Naive B cell (primary cell): ENCODE measurements around the gene SERPINA1. TPM values are rescaled to one million over a fixed set of nuclear protein-coding genes. Genes with fewer than 3 reads are reported as not detected.

Experiments used
- ATAC-seq, 2 donors: fragments of 150-1000 bp; cut with Tn5 transposase; 2 replicates each; pipeline ENCODE4 v1.10.0; 2021; ENCODE audit warnings: low read depth in 2 of 2, mild to moderate bottlenecking in 2 of 2, moderate library complexity in 2 of 2
- DNase-seq: peaks from one replicate; pipeline ENCODE4 v3.0.0; 2022
- H3K27ac Mint-ChIP-seq, 6 donors: one replicate each; pipeline ENCODE4 v1.8.0; 2020 to 2022; ENCODE audit warnings: mild to moderate bottlenecking in 6 of 6, mixed read lengths in 6 of 6, moderate library complexity in 5 of 6, inconsistent platforms in 2 of 6
- H3K27me3 Mint-ChIP-seq, 3 donors: one replicate each; pipeline ENCODE4 v1.8.0; 2021 to 2022; ENCODE audit warnings: mixed read lengths in 3 of 3, mild to moderate bottlenecking in 1 of 3
- H3K36me3 Mint-ChIP-seq, 2 donors: one replicate each; pipeline ENCODE4 v1.8.0; 2020 to 2022; ENCODE audit warnings: mixed read lengths in 2 of 2, inconsistent platforms in 1 of 2, mild to moderate bottlenecking in 1 of 2
- H3K4me1 Mint-ChIP-seq, 3 donors: one replicate each; pipeline ENCODE4 v1.8.0; 2020 to 2022; ENCODE audit warnings: mixed read lengths in 3 of 3, inconsistent platforms in 1 of 3, mild to moderate bottlenecking in 1 of 3, moderate library complexity in 1 of 3
- H3K4me3 Mint-ChIP-seq, 8 donors: one replicate each; pipeline ENCODE4 v1.8.0; 2020 to 2022; ENCODE audit warnings: mild to moderate bottlenecking in 8 of 8, mixed read lengths in 8 of 8, moderate library complexity in 8 of 8, inconsistent platforms in 2 of 8
- H3K9me3 Mint-ChIP-seq, 7 donors: one replicate each; pipeline ENCODE4 v1.8.0; 2020 to 2022; ENCODE audit warnings: mixed read lengths in 7 of 7, mild to moderate bottlenecking in 5 of 7, inconsistent platforms in 2 of 7, moderate library complexity in 1 of 7
- polyA plus RNA-seq, 6 donors: library from polyadenylated mRNA; unstranded; fragments of 300-500 nt; fragmentation: Illumina TruSeq; gene quantifications; one replicate each; pipeline ENCODE4 v1.2.3, GENCODE V29; 2021; ENCODE audit warnings: low read depth in 6 of 6

SERPINA1 gene
- polyA plus RNA-seq, 6 donors from 2014 or later, result 0.20 to 9.5 (median 2.1) TPM

GRCh38 chr14:94407906-94408305 lies 19.5 kb upstream of the SERPINA1 start:
- no peak for ATAC-seq
- Mint-ChIP-seq H3K36me3 (peaks cover 0 to 13% of the 10 kb centered on the region in 2 donors), H3K4me1 (no peaks in the 10 kb centered on the region), H3K9me3 (peaks cover 6 to 47% (median 16%) of the 10 kb centered on the region in 7 donors), H3K4me3 (no peak overlapping the region), H3K27me3 (peaks cover 0 to 8% (median 6%) of the 10 kb centered on the region in 3 donors), H3K27ac (no peak overlapping the region)
- DNase-seq, result no peak

DNA sequence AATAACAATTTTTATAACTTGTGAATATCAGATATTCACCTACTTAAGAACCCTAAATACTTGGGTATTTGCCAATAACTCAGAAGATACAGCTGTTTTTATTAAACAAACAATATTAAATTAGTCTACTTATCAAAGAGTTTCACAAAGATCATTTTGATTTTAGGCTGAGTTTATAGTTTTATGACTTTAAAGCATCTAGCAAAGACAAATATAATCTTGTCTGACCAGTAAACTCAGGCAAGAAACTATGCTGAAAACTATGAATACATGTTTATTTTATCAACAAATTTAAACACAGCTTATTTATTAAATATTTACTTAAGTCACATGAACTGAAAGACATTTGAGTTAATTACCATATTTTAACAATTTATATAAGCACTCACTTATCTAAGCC lies 18.5 kb upstream of the SERPINA1 start:
- Mint-ChIP-seq H3K36me3 (peaks cover 0 to 13% of the 10 kb centered on the region in 2 donors), H3K9me3 (peaks cover 5 to 38% (median 15%) of the 10 kb centered on the region in 7 donors), H3K4me1 (no peaks in the 10 kb centered on the region), H3K27ac (no peak overlapping the region), H3K27me3 (peaks cover 0 to 6% (median 4%) of the 10 kb centered on the region in 3 donors), H3K4me3 (no peak overlapping the region)
- DNase-seq (no peak), ATAC-seq (no peak)

GRCh38 chr14:94405486-94405885 lies 17.1 kb upstream of the SERPINA1 start:
- DNase-seq, result no peak
- peaks cover 2 to 25% (median 9%) of the 10 kb centered on the region in 7 donors for H3K9me3 Mint-ChIP-seq
- H3K27ac Mint-ChIP-seq, result no peak overlapping the region
- no peaks in the 10 kb centered on the region for H3K4me1 Mint-ChIP-seq
- no peak for ATAC-seq
- no peak overlapping the region for H3K4me3 Mint-ChIP-seq
- H3K36me3 Mint-ChIP-seq, result peaks cover 0 to 8% of the 10 kb centered on the region in 2 donors
- H3K27me3 Mint-ChIP-seq, result peaks cover 0 to 8% (median 6%) of the 10 kb centered on the region in 3 donors

- Mint-ChIP-seq H3K27ac (no peak overlapping the region), H3K36me3 (peaks cover 0 to 6% of the 10 kb centered on the region in 2 donors), H3K4me3 (no peak overlapping the region), H3K4me1 (no peaks in the 10 kb centered on the region), H3K27me3 (peaks cover 0 to 8% (median 6%) of the 10 kb centered on the region in 3 donors), H3K9me3 (peaks cover 2 to 19% (median 9%) of the 10 kb centered on the region in 7 donors)
- no peak for ATAC-seq
- no peak for DNase-seq
Observed at GRCh38 chr14:94404561-94404960, 16.2 kb upstream of the SERPINA1 start.

DNA sequence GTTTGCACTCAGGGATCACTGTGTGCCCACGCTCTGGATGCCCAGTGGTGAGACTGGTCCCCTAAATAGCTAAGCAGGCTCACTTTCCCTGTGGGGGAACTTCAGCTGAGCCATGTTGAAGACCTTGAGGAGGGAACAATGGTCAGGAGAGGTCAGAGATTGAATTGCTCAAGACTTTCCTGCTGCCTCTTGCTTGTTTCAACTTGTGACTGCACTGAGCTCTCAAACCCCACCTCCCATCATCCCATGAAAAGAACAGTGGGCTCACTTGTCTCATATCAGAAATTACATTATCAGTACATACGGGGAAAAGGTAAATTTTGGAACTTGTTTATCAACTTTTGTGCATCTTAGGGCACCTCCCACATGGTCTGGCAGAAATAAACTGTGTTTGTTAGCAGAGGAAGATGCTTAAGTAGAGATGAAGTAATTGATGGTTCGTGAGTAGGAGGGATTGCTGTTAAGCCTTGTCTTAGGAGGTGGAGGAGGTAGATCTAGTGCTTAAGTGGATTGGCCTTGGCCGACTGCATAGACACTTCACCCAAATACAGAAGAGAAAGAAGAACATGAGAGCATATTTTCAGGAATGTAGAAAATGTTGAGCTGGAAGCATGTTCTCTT lies 15.0 kb upstream of the SERPINA1 start:
- no peak overlapping the region for H3K4me3 Mint-ChIP-seq

DNA sequence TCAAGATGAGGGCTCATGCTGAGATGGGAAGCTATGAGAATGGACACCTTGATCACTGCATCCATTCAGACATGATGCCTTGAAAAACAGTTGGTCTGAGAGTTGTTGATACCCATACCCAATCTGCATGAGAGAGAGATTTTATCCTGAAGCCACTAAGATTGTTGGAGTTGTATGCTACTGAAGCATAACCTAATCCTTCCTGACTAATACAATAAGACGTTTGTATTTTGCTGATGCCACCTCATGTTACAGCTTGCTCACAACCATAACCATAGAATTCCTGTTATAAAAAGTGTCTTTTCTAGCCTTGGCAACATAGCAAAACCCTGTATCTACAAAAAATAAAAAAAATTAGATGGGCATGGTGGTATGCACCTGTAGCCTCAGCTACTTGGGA lies 12.7 kb upstream of the SERPINA1 start:
- H3K9me3 Mint-ChIP-seq, result peaks cover 0 to 5% (median 3%) of the 10 kb centered on the region in 7 donors
- no peak overlapping the region for H3K4me3 Mint-ChIP-seq
- H3K27me3 Mint-ChIP-seq, result peaks cover 12 to 17% (median 15%) of the 10 kb centered on the region in 3 donors
- no peak overlapping the region for H3K27ac Mint-ChIP-seq
- no peaks in the 10 kb centered on the region for H3K36me3 Mint-ChIP-seq
- DNase-seq, result no peak
- no peaks in the 10 kb centered on the region for H3K4me1 Mint-ChIP-seq
- ATAC-seq, result no peak

More for the DNA sequence above, 15.0 kb upstream of the SERPINA1 start:
- no peak for DNase-seq
- Mint-ChIP-seq H3K36me3 (no peaks in the 10 kb centered on the region), H3K27me3 (peaks cover 0 to 8% (median 3%) of the 10 kb centered on the region in 3 donors), H3K4me1 (no peaks in the 10 kb centered on the region), H3K27ac (no peak overlapping the region), H3K9me3 (peaks cover 0 to 12% (median 9%) of the 10 kb centered on the region in 7 donors)
- ATAC-seq, result no peak

- Mint-ChIP-seq H3K4me3 (no peak overlapping the region), H3K27me3 (peaks cover 14 to 20% (median 15%) of the 10 kb centered on the region in 3 donors), H3K27ac (no peak overlapping the region), H3K4me1 (no peaks in the 10 kb centered on the region), H3K36me3 (no peaks in the 10 kb centered on the region), H3K9me3 (peaks cover 0 to 5% (median 2%) of the 10 kb centered on the region in 7 donors)
- DNase-seq, result no peak
- ATAC-seq, result no peak
Observed at GRCh38 chr14:94400422-94400841, 12.0 kb upstream of the SERPINA1 start.

- ATAC-seq (no peak), DNase-seq (no peak)
- Mint-ChIP-seq H3K9me3 (peaks cover 0 to 1% (median 0%) of the 10 kb centered on the region in 7 donors), H3K4me1 (no peaks in the 10 kb centered on the region), H3K36me3 (no peaks in the 10 kb centered on the region), H3K27me3 (peaks cover 14 to 20% (median 15%) of the 10 kb centered on the region in 3 donors), H3K27ac (no peak overlapping the region), H3K4me3 (no peak overlapping the region)
Observed at GRCh38 chr14:94398536-94398935, 10.1 kb upstream of the SERPINA1 start.

DNA sequence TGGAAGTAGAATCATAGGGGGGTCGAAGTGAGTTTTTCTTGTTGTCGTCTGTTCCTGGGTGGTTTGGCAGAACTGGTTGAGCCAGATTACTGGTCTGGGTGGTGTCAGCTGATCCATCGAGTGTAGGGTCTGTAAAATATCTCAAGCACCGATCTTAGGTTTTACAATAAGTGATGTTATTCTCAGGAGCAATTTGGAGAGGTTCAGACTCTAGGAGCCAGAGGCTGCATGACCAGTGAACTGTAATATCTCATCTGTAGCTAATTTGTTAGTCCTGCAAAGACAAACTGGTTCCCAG lies 9.7 kb upstream of the SERPINA1 start:
- Mint-ChIP-seq H3K27me3 (peaks cover 14 to 20% (median 15%) of the 10 kb centered on the region in 3 donors), H3K4me3 (no peak overlapping the region), H3K9me3 (peaks cover 0 to 1% (median 0%) of the 10 kb centered on the region in 7 donors), H3K27ac (no peak overlapping the region), H3K4me1 (no peaks in the 10 kb centered on the region), H3K36me3 (no peaks in the 10 kb centered on the region)
- no peak for ATAC-seq
- DNase-seq, result no peak

DNA sequence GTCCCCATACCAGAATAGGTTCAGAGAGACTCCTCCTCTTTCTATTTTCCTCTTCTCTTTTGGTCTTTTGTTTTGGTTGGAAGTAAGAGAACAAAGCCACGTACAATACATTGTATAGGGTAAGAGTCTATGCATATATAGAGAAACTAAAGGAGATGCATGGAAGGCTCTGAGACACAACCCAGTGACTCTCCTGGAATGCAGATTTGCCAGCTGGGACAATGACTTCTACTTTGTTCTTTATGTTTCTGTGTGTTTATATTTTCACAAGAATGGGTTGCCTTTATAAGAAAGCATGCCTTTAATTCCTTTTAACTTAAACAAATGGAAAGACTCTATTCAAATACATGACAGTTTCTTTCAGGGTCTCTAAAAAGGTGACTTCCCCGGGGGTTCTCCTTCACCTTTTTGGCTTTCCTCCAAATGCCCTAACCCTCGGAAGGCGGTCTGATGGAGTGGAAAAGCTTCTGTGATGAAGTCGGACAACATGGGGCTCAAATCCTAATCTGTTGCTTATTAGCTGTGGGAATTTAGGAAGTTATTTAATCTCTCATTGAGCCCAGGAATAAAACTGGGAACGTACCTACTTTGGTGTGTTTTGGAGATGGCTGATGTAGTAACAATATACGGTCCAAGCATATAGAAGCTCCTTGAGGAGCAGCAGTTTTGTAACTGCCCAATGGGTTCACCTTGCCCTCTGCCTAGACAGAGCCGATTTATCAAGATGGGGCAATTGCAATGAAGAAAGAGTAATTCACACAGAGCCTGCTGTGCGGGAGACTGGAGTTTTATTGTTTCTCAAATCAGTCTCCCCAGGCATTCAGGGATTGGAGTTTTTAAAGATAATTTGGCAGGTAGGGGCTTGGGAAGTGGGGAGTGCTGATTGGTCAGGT lies 9.1 kb upstream of the SERPINA1 start:
- no peaks in the 10 kb centered on the region for H3K4me1 Mint-ChIP-seq
- ATAC-seq, result no peak

GRCh38 chr14:94396628-94397225 lies 8.3 kb upstream of the SERPINA1 start:
- H3K36me3 Mint-ChIP-seq, result no peaks in the 10 kb centered on the region
- peaks cover 0 to 1% (median 0%) of the 10 kb centered on the region in 7 donors for H3K9me3 Mint-ChIP-seq
- H3K4me1 Mint-ChIP-seq, result no peaks in the 10 kb centered on the region
- H3K27ac Mint-ChIP-seq, result no peak overlapping the region
- ATAC-seq (no peak), DNase-seq (no peak)
- H3K27me3 Mint-ChIP-seq, result peaks cover 11 to 20% (median 14%) of the 10 kb centered on the region in 3 donors
- no peak overlapping the region for H3K4me3 Mint-ChIP-seq

More for the DNA sequence above, 9.1 kb upstream of the SERPINA1 start:
- Mint-ChIP-seq H3K27me3 (peaks cover 14 to 20% (median 15%) of the 10 kb centered on the region in 3 donors), H3K9me3 (peaks cover 0 to 1% (median 0%) of the 10 kb centered on the region in 7 donors), H3K36me3 (no peaks in the 10 kb centered on the region), H3K4me3 (no peak overlapping the region), H3K27ac (no peak overlapping the region)
- no peak for DNase-seq

DNA sequence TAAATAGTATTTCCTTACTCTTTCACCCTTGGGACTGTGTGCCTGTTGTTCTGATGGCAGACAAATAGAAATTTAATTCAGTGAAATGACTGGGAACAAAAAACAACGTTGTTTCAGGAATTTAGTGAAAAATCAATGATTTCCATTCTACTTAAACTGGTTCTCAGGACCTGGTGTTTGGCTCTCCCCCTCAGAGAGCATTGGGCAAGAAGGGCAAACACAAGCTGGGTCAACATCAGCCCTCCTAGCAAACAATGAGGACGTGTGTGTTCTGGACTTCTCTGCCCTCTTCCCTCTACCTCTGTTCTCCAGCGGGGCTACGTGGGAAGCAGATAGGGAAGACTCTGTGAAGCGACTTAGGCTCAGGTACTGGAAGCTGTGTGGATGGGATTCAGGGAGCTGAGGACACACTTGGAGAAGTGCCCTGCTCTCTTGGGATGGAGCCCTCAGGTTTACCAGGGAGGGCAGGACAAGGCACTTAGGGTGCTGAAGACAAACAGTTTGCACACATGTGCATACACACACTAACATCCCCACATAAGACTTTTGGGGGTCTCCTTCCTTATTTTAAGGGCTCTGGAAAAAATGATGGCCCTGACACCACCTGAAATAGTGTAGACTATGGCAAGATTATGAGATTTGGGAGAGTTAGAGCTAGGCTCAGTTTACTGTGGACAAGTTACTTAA lies 7.6 kb upstream of the SERPINA1 start:
- H3K9me3 Mint-ChIP-seq, result peaks cover 0 to 2% (median 0%) of the 10 kb centered on the region in 7 donors
- no peaks in the 10 kb centered on the region for H3K4me1 Mint-ChIP-seq
- ATAC-seq, result no peak
- DNase-seq, result no peak
- peaks cover 10 to 20% (median 14%) of the 10 kb centered on the region in 3 donors for H3K27me3 Mint-ChIP-seq
- H3K4me3 Mint-ChIP-seq, result no peak overlapping the region
- no peak overlapping the region for H3K27ac Mint-ChIP-seq
- no peaks in the 10 kb centered on the region for H3K36me3 Mint-ChIP-seq

DNA sequence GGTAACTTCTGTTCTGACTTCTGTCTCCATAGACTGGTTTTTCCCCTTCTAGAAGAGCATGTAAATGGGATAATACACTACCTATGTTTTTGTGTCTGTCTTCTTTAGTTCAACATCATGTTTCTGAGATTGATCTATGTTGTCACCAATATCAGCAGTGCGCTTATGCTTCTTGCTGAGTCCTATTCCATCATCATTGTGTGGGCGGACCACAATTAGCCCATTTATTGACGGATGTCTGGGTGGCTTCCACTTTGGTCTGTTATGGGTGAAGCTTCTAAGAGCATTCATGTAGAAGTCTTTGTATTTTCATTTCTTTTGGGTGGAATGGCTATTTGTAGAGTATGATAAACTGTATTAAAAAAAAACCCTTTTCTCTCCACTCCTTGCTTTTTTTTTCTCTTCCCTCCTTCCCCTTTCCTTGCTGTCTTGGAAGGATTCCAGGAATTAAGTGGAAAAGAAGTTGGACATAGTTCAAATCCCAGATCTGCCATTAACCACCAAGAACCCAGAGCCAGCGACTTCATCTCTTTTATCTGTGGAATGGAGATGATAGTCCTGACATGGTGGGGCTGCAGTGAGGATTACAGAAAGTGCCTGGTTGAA lies 7.0 kb upstream of the SERPINA1 start:
- H3K4me3 Mint-ChIP-seq, result no peak overlapping the region
- peaks cover 7 to 20% (median 14%) of the 10 kb centered on the region in 3 donors for H3K27me3 Mint-ChIP-seq
- peak overlapping the region in 1 of 6 donors; percentile 38 for H3K27ac Mint-ChIP-seq
- DNase-seq, result no peak
- H3K4me1 Mint-ChIP-seq, result no peaks in the 10 kb centered on the region
- H3K36me3 Mint-ChIP-seq, result no peaks in the 10 kb centered on the region
- peaks cover 0 to 2% (median 0%) of the 10 kb centered on the region in 7 donors for H3K9me3 Mint-ChIP-seq
- ATAC-seq, result no peak
